ENCODE results near the gene CYTIP.

GRCh38 chr2:157424374-157424773 is 19.5 kb downstream of the CYTIP start:
- no peak for TF ChIP-seq CTCF (IDR thresholded peaks at IDR 0.05)
- no peak for TF ChIP-seq POLR2A (IDR thresholded peaks at IDR 0.05)

Data from adrenal gland (tissue), 5 donors.